Glomerular visceral epithelial cell (primary cell): Measurements from ENCODE around the gene CENPE.
A peak's percentile ranks its signal among the peaks of the same experiment; 100 is the strongest.

ENCODE experiments used
- DNase-seq: peaks from one replicate; pipeline ENCODE4 v3.0.0-alpha.2; 2016; ENCODE audit errors: extremely low spot score

The CENPE gene

DNA sequence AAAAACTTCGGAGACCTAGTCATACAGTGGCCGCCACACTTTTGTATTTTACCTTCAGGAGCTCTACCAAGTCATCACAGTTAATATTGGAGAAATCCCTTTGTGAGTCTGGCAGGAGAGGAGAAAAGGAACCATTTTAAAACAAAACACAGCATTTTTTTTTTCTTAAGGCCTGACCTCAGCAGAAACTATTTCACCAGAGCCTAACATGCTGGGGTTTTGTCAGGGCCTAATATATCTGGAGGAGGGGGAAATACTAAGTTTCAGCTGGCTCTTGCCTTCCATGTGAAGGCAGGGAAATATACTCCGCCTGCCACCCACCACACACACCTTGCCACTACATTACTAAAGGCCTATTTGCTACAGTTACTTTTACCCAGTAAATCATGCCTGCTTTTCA, 72.0 kb downstream of the CENPE start:
- DNase-seq: no peak

GRCh38 chr4:103123114-103123513, 75.0 kb downstream of the CENPE start:
- DNase-seq: no peak

DNA sequence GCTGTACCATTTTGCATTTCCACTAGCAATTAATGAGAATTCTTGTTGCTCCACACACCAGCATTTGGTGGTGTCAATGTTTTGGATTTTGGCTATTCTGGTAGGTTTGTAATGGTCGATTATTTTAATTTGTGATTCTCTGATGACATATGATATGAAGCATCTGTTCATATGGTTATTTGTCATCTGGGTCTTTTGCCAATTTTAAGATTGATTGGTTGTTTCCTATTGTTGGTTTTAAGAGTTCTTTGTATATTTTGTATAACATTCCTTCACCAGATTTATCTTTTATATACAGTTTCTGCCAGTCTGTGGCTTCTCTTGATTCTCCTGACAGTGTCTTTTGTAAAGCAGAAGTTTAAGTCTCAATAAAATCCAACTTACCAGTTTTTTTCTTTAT, 80.0 kb downstream of the CENPE start:
- DNase-seq: no peak

DNA sequence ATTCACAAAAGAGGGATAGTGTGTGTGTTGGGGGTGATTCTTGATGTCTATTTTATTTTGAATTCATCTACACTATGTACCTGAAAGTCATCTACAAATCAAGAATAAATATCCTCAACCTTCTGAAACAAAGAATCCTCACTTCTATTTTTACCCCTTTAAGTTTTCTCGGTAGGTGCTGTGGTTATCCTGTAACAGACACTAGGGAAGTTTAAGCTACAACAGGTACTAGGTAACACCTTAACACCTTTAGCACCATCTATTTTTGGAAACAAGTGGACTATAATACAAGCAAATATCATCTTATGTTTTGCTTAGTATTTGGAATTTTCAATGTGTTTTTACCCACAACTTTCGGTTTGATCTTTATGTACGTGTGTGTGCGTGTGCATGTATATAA, 86.5 kb downstream of the CENPE start:
- no peak for DNase-seq

DNA sequence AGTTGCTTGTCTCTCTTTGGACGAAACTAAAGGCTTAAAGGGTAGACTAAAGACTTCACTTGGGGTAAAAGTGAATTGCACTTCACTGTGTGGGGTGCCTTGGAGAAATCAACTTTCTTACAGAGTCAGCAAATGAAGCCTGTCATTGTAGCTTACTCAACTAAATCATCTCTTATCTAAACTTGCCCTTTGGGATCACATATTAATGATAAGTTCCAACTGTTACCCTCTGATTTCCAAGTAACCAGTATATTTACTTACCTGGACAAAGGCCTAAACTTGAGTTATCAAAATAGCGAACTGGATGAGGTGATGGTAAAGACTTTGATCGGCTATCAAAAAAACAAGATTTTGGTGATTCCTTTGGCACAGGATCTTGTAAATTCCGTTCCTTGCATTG, 89.6 kb downstream of the CENPE start:
- DNase-seq: no peak

DNA sequence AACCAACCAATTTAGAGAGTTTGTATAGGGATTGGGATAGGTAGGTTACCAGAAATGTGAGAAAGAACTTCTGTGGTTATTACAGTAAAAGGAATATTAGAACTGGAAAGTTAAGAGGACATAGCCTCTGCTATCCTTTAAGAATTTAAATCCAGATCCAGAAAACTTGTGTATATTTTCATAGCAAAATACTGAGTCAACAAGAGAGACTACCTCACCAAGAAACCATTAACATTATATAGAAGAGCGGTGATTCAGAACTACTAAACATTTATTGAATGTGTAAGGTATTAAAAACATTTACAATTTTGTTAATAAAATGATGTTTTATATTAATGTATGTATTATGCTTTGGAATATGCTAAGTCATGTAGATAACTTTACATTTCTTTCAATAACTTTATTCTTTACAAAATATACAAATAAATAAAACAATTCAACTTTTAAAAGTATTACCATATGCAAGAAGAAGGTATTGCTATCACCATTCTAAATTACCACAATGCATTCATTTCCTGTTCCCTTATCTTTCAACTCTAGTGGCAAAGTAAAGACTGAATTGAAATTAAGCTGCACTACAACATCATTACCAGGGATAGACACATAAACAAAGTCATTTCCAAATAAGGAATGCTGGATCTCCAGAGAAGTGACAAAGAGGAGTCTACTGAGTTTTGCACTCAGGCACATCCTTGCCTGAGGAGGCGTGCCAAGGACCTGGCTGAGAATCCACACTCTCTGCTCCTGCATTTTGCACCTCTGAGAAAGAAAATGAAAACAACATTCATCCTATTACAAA, 92.4 kb downstream of the CENPE start:
- DNase-seq: no peak

DNA sequence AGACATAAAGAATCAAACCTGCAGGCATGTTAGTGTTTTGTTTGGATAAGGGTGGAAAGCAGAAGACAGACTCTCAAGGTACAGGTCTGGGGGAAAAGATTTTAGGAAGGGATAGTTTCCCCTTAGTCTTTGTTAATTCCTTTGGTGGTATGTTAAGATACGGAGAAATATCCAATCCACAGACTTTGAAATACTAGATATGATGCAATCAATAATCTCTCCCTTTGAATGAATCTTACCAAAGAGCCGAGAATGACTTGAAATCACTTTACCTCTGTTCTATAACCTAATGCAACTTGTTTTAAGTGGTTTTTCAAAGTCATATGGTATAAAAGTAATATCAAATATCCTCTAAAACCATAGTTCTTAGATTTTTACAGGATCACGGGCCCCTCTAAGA, 93.3 kb downstream of the CENPE start:
- no peak for DNase-seq

DNA sequence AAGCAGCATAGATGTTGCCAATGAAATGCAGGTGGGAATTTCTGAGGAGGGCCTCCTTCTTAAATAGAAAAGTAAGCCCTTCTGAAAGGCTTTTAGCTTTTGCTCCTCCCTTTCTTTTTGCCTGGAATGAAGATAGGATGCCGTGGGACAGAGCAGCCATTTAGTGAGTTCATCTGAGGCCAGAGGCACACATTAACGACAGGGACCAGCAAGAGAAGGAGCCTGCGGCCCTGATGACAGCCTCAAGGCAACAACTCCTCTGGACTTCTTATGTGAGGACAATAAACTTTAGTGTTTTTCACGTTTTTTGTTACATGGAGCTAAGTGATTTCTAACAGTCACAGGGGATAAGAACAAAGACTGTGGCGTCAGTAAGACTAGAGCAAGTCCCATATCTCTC, 97.5 kb downstream of the CENPE start:
- DNase-seq: no peak

DNA sequence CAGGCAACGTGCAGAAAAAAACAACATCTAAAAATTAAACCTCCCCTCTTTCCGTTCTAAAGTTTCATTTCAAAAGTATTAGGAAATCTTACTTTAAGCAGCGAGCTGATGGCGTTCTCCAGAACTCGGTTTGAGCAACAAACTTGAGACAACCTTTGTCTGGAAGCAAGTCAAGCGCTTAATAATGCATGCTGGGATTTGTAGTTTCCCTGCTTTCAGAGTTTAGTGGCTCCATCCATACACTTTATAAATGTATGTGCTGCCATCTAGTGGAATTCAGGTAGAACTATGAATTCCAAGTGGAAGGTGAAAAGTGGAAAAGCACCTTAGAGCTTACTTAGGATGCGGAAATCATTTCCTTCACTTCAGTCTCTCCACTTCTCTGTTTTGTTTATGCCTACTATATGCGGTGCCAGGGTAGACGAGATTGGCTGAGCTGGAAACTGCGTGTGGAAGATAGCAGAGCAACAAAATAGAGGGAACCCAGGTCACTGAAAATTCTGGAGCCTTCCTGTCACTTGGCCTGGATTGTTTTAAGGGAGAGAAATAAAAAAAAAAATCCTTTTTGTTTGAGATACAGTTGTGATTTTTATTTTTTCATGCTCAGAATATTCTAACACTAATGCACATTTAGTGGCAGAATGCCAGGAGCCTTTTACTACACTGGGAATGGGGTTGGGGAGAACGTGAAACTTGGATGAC, 98.3 kb downstream of the CENPE start, which contains the start of gene BDH2:
Gene BDH2 (minus strand): TSS at position 144 of the 702 bp plus-strand sequence. CDS start 3,580 bp downstream, outside the sequence.
- peak; percentile 89 for DNase-seq

- DNase-seq: no peak
Observed at GRCh38 chr4:103098756-103099440, 99.2 kb downstream of the CENPE start.

GRCh38 chr4:103098341-103098740, 99.8 kb downstream of the CENPE start:
- DNase-seq: peak; percentile 29

DNA sequence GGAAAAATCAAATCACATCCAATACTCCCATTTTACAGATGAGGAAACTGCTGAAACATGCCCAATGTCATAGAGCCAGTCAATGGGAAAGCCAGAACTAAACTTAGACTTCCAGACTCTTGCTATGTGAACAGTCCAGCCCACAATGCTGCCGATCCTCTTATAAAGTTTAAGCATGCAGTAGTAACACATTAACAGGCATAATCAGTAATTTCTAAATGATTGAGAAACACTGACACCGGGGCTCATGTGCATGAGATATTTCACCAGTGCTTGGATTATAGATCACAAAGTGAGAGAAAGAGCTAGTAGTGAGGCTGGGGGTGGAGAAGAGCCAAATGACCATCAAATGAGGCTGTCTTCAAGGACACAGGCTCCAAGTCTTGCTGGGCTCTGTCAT, 101.0 kb downstream of the CENPE start:
- DNase-seq: no peak

- no peak for DNase-seq
Observed at GRCh38 chr4:103095080-103095479, 103.1 kb downstream of the CENPE start.

DNA sequence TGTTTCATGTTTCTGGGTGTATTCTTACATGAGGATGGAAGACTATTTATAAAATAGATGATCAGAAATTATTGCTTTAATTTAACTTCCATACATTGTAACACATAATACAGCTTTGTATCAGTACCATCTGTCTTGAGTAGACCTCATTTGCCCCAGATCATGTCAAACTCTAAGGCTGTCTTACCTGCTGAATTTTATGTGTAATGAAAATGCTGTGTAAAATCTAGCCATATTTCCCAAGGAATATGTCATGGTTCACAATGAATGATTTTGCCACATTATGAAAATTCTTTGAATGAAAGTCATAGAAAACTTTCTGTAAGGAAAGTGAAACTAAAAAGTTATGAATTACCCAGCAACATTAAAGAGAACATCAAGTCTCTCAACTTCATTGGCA, 105.9 kb downstream of the CENPE start:
- DNase-seq: no peak

DNA sequence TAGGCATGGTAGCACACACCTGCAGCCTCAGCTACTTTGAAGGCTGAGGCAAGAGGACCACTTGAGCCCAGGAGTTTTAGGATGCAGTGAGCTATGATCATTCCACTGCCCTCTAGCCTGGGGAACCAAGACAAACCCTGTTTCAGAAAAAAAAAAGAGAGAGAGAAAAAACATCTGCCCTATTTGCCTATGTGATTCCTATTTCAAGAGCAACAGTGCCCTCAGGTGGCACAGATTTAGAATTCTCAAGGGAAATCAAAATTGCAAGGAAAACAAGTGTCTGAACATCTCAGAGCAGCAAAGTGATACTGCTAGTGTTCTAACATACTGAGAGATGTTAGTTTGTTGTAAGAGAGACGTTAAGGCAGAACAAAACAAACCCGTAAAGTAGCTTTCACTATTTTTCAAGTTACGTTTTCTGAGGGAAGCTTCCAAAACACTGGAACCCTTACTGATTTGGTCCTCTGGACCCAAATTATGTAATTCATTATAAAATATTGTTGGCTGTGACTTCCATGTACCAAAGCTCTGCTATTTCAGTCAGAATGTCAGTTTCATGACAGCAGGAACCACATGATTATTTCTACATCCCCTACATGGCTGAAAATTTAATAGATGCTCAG, 106.4 kb downstream of the CENPE start:
- peak; percentile 68 for DNase-seq

DNA sequence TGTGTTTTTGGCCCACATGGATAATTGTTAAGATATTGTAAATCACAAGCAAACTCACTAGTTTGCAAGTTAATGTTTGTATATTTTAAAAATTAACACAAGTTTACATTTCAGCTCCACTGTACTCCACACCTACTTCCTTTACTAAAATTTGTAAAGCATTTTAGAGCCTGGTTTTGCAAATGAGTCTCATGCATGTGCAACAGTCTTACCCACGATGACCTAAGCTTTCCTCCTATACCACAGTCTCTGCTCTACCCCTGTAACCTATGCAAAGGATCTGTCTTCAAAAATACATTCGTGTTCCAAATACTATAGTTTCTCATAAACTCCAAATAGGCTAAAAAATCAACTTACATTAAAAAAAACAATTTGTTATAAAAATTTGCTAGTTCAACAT, 108.7 kb downstream of the CENPE start:
- no peak for DNase-seq

GRCh38 chr4:103086551-103086950, 111.6 kb downstream of the CENPE start:
- no peak for DNase-seq

- no peak for DNase-seq
Observed at GRCh38 chr4:103085555-103086196, 112.5 kb downstream of the CENPE start.

DNA sequence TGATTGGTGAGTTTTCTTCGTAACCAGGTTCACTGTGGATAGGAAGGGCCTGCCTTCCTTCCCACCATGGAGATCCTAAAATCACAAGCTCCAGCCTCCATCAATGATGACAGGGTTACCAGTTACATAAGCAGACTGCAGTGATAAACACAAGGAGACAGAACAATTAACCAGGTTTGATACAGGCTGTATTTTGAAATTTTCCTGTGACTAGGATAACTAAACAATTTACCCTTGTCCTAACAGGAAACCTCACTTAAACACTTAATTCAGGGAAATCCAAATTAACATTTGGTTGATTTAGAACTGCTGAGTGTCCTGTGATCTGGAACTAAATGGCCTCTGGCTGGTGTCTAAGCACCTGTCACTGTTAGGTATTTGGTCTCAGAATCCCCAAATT, 118.5 kb downstream of the CENPE start:
- DNase-seq: no peak

- no peak for DNase-seq
Observed at GRCh38 chr4:103076747-103077347, 121.3 kb downstream of the CENPE start, which contains the start of gene SLC9B2. Gene SLC9B2, minus strand, starts transcription at chr4:103076761. Its CDS starts 9,211 bp downstream, at chr4:103067550.
